Endothelial cell (in vitro differentiated cells): ENCODE results near the gene PHKG2. TPM values are rescaled to one million over a fixed set of nuclear protein-coding genes. Genes with fewer than 3 reads are reported as not detected.

Experiments used
- DNase-seq: peaks from one replicate; pipeline ENCODE4 v3.0.0; 2021; ENCODE audit warnings: low spot score
- H3K27ac Mint-ChIP-seq: one replicate; pipeline ENCODE4 v1.8.0; 2021; ENCODE audit warnings: mixed read lengths, inconsistent platforms; ENCODE audit not compliant: unreplicated experiment
- H3K27me3 Mint-ChIP-seq: one replicate; pipeline ENCODE4 v1.8.0; 2021; ENCODE audit warnings: mild to moderate bottlenecking, moderate library complexity, mixed read lengths, inconsistent platforms; ENCODE audit not compliant: unreplicated experiment
- H3K36me3 Mint-ChIP-seq: one replicate; pipeline ENCODE4 v1.8.0; 2021; ENCODE audit warnings: mild to moderate bottlenecking, low read depth, mixed read lengths, inconsistent platforms; ENCODE audit not compliant: unreplicated experiment
- H3K4me1 Mint-ChIP-seq: one replicate; pipeline ENCODE4 v1.8.0; 2021; ENCODE audit warnings: mild to moderate bottlenecking, mixed read lengths, inconsistent platforms; ENCODE audit not compliant: unreplicated experiment
- H3K4me3 Mint-ChIP-seq: one replicate; pipeline ENCODE4 v1.8.0; 2021; ENCODE audit warnings: mild to moderate bottlenecking, mixed read lengths, inconsistent platforms; ENCODE audit not compliant: unreplicated experiment
- H3K9me3 Mint-ChIP-seq: one replicate; pipeline ENCODE4 v1.8.0; 2021; ENCODE audit warnings: mixed read lengths, inconsistent platforms; ENCODE audit not compliant: unreplicated experiment
- total RNA-seq: library from RNA; stranded (reverse); fragmentation: NEBNext Ultra II Directional; extraction: Animal tissue kit (Norgen Biotek cat#: 25700); gene quantifications from one replicate; pipeline ENCODE4 v1.2.1, GENCODE V29; 2021; ENCODE audit not compliant: unreplicated experiment
- TF ChIP-seq, protein P1 (sequence below): fragments of 200-600 bp; sonication (generic); IDR thresholded peaks from one replicate; pipeline ENCODE4 v1.5.0; 2021; ENCODE audit warnings: antibody characterized with exemption; ENCODE audit not compliant: unreplicated experiment

PHKG2 gene
- total RNA-seq, 1 donor from 2014 or later = 27.5 TPM

DNA sequence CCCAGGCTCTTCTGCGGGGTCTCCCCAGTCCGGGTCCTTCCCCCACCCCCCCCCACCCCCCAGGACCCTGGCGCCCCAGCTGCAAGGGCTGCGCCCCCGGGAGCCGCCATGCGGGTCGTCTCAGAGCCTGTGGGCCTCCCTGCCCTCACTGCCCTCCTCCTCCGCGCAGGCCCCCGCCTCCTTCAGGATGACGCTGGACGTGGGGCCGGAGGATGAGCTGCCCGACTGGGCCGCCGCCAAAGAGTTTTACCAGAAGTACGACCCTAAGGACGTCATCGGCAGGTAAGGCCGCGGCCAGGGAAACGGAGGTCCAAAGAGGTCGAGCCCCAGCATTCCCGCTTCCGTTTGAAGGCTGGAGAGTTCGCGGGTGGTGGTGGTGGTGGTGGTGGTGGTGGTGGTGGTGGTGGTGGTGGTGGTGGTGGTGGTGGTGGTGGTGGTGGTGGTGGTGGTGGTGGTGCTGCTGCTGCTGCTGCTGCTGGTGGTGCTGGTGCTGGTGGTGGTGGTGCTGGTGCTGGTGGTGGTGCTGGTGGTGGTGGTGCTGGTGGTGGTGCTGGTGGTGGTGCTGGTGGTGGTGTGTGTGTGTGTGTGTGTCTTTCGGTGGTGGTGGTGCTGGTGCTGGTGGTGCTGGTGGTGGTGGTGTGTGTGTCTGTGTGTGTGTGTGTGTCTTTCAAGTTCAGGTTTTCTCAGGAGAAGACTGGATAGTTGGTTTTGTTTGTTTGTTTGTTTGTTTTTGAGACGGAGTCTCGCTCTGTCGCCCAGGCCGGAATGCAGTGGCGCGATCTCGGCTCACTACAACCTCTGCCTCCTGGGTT, 615 bp downstream of the PHKG2 start:
- Mint-ChIP-seq H3K9me3 (no peaks in the 10 kb centered on the region), H3K4me1 (peaks cover 12% of the 10 kb centered on the region), H3K27me3 (peaks cover 6% of the 10 kb centered on the region), H3K4me3 (peak overlapping the region; percentile 98), H3K27ac (peak overlapping the region; percentile 67), H3K36me3 (peaks cover 24% of the 10 kb centered on the region)
- peak; percentile 56 for DNase-seq
- TF ChIP-seq, protein P1, sequence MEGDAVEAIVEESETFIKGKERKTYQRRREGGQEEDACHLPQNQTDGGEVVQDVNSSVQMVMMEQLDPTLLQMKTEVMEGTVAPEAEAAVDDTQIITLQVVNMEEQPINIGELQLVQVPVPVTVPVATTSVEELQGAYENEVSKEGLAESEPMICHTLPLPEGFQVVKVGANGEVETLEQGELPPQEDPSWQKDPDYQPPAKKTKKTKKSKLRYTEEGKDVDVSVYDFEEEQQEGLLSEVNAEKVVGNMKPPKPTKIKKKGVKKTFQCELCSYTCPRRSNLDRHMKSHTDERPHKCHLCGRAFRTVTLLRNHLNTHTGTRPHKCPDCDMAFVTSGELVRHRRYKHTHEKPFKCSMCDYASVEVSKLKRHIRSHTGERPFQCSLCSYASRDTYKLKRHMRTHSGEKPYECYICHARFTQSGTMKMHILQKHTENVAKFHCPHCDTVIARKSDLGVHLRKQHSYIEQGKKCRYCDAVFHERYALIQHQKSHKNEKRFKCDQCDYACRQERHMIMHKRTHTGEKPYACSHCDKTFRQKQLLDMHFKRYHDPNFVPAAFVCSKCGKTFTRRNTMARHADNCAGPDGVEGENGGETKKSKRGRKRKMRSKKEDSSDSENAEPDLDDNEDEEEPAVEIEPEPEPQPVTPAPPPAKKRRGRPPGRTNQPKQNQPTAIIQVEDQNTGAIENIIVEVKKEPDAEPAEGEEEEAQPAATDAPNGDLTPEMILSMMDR = no peak

- Mint-ChIP-seq H3K9me3 (no peaks in the 10 kb centered on the region), H3K4me3 (peak overlapping the region; percentile 98), H3K27ac (no peak overlapping the region), H3K27me3 (peaks cover 5% of the 10 kb centered on the region), H3K4me1 (peaks cover 12% of the 10 kb centered on the region), H3K36me3 (peaks cover 28% of the 10 kb centered on the region)
- DNase-seq = no peak
- TF ChIP-seq, protein P1 = no peak
Observed at GRCh38 chr16:30750201-30750600, 2.0 kb downstream of the PHKG2 start.

GRCh38 chr16:30750876-30751465, 2.7 kb downstream of the PHKG2 start:
- Mint-ChIP-seq H3K27ac (no peak overlapping the region), H3K27me3 (peaks cover 5% of the 10 kb centered on the region), H3K4me3 (peak overlapping the region; percentile 60), H3K36me3 (peaks cover 33% of the 10 kb centered on the region), H3K4me1 (peaks cover 12% of the 10 kb centered on the region), H3K9me3 (no peaks in the 10 kb centered on the region)
- TF ChIP-seq, protein P1 = no peak
- DNase-seq = no peak

DNA sequence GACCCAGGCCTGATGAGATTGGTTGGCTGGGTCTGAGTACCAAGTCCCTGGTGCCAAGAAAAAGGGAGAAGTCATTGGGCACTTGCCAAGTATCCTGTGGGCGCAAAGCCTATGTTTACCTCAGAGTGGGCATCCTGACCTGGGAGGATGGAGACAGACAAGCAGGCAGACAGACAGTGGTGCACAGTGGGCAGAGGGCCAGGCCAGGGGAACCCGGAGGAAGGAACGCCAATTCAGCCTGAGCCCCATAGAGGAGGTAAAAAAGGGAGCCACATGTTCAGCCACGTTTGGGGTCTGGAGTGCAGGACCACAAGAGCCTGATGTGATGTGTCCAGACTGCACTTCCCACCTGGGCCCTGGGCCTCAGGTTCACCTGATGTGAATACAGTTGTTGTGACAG, 5.4 kb downstream of the PHKG2 start:
- Mint-ChIP-seq H3K36me3 (peaks cover 37% of the 10 kb centered on the region), H3K27ac (no peak overlapping the region), H3K9me3 (no peaks in the 10 kb centered on the region), H3K27me3 (peaks cover 4% of the 10 kb centered on the region), H3K4me3 (no peak overlapping the region), H3K4me1 (peaks cover 9% of the 10 kb centered on the region)
- TF ChIP-seq, protein P1 = no peak
- DNase-seq = no peak
